AG09319 (cell line): ENCODE results near the gene TRAPPC12.

Source experiments
- DNase-seq: peaks from one replicate; pipeline ENCODE4 v3.0.0-alpha.2; 2010; ENCODE audit warnings: low read depth; ENCODE audit errors: extremely low read depth
- CTCF ChIP-seq: IDR thresholded peaks from 2 replicates; pipeline ENCODE4 v1.5.1; 2011; ENCODE audit warnings: low read depth, mild to moderate bottlenecking, inconsistent platforms, low read length, moderate library complexity

Gene TRAPPC12

GRCh38 chr2:3485166-3485565, 105.7 kb downstream of the TRAPPC12 start:
- TF ChIP-seq CTCF: no peak
- DNase-seq: no peak

- no peak for TF ChIP-seq CTCF
- DNase-seq: no peak
Observed at GRCh38 chr2:3486047-3487027, 106.8 kb downstream of the TRAPPC12 start.

GRCh38 chr2:3487028-3487425, 107.5 kb downstream of the TRAPPC12 start:
- no peak for DNase-seq
- TF ChIP-seq CTCF: no peak

GRCh38 chr2:3487432-3487831, 107.9 kb downstream of the TRAPPC12 start:
- DNase-seq: no peak
- no peak for TF ChIP-seq CTCF

GRCh38 chr2:3488061-3488531, 108.6 kb downstream of the TRAPPC12 start:
- TF ChIP-seq CTCF: no peak
- no peak for DNase-seq

GRCh38 chr2:3488855-3489763, 109.6 kb downstream of the TRAPPC12 start:
- TF ChIP-seq CTCF: no peak
- no peak for DNase-seq

GRCh38 chr2:3489764-3490115, 110.2 kb downstream of the TRAPPC12 start:
- no peak for TF ChIP-seq CTCF
- no peak for DNase-seq
